RWPE2 (cell line): ENCODE results near the gene DAP.

ENCODE experiments used
- ATAC-seq: fragments of 200-7000 bp; cut with Tn5 transposase; 3 replicates; pipeline ENCODE4 v1.9.1; 2021; ENCODE audit warnings: low read depth
- DNase-seq: peaks from one replicate; pipeline ENCODE4 v3.0.0-alpha.2; 2020; ENCODE audit warnings: low spot score
- H3K27ac ChIP-seq: fragments of 450-650 bp; 2 replicates; pipeline ENCODE4 v1.5.1; 2017; ENCODE audit warnings: mild to moderate bottlenecking; ENCODE audit not compliant: poor library complexity, severe bottlenecking
- H3K27me3 ChIP-seq: fragments of 250-450 bp; sonication (Bioruptor Pico); 2 replicates; pipeline ENCODE4 v1.5.1; 2021; ENCODE audit warnings: mild to moderate bottlenecking, moderate library complexity; ENCODE audit not compliant: insufficient read depth, poor library complexity, severe bottlenecking
- H3K36me3 ChIP-seq: fragments of 250-450 bp; sonication (Bioruptor Pico); 2 replicates; pipeline ENCODE4 v1.5.1; 2020; ENCODE audit warnings: low read depth, mild to moderate bottlenecking, moderate library complexity
- H3K4me1 ChIP-seq: fragments of 250-450 bp; sonication (Bioruptor Pico); 2 replicates; pipeline ENCODE4 v1.5.1; 2021; ENCODE audit warnings: mild to moderate bottlenecking, moderate library complexity; ENCODE audit not compliant: insufficient read depth, poor library complexity, severe bottlenecking
- H3K4me3 ChIP-seq: fragments of 250-450 bp; sonication (Bioruptor Pico); 2 replicates; pipeline ENCODE4 v1.5.1; 2021; ENCODE audit warnings: mild to moderate bottlenecking, moderate library complexity; ENCODE audit not compliant: severe bottlenecking
- H3K9me3 ChIP-seq: fragments of 250-450 bp; sonication (Bioruptor Pico); 2 replicates; pipeline ENCODE4 v1.5.1; 2021; ENCODE audit warnings: mild to moderate bottlenecking, moderate library complexity; ENCODE audit not compliant: severe bottlenecking
- CTCF ChIP-seq: fragments of 450-650 bp; IDR thresholded peaks from one replicate; pipeline ENCODE4 v1.5.1; 2017; ENCODE audit warnings: mild to moderate bottlenecking, moderate library complexity; ENCODE audit not compliant: poor library complexity, severe bottlenecking

Gene DAP

GRCh38 chr5:10743951-10744350 is 17.1 kb downstream of the DAP start:
- Histone ChIP-seq H3K4me1 (no peaks in the 10 kb centered on the region), H3K36me3 (peaks cover 95% of the 10 kb centered on the region), H3K27ac (no peak overlapping the region), H3K9me3 (no peaks in the 10 kb centered on the region), H3K4me3 (no peak overlapping the region), H3K27me3 (no peaks in the 10 kb centered on the region)
- TF ChIP-seq CTCF = no peak
- DNase-seq (no peak), ATAC-seq (no peak)

GRCh38 chr5:10743526-10743925 is 17.5 kb downstream of the DAP start:
- no peaks in the 10 kb centered on the region for H3K4me1 ChIP-seq
- no peak for TF ChIP-seq CTCF
- peaks cover 95% of the 10 kb centered on the region for H3K36me3 ChIP-seq
- no peaks in the 10 kb centered on the region for H3K9me3 ChIP-seq
- no peaks in the 10 kb centered on the region for H3K27me3 ChIP-seq
- ATAC-seq = no peak
- no peak for DNase-seq
- H3K27ac ChIP-seq = no peak overlapping the region
- no peak overlapping the region for H3K4me3 ChIP-seq

- Histone ChIP-seq H3K4me3 (no peak overlapping the region), H3K27ac (no peak overlapping the region), H3K4me1 (no peaks in the 10 kb centered on the region), H3K9me3 (no peaks in the 10 kb centered on the region), H3K27me3 (no peaks in the 10 kb centered on the region), H3K36me3 (peaks cover 88% of the 10 kb centered on the region)
- ATAC-seq (no peak), DNase-seq (no peak)
- no peak for TF ChIP-seq CTCF
Observed at GRCh38 chr5:10741661-10742060, 19.4 kb downstream of the DAP start.

- peaks cover 82% of the 10 kb centered on the region for H3K36me3 ChIP-seq
- no peak for TF ChIP-seq CTCF
- no peak for ATAC-seq
Observed at GRCh38 chr5:10740384-10740783, 20.6 kb downstream of the DAP start.

GRCh38 chr5:10737880-10738279 is 23.2 kb downstream of the DAP start:
- no peak overlapping the region for H3K27ac ChIP-seq
- TF ChIP-seq CTCF = no peak
- ATAC-seq = no peak
- H3K4me1 ChIP-seq = no peaks in the 10 kb centered on the region
- no peak overlapping the region for H3K4me3 ChIP-seq
- H3K9me3 ChIP-seq = no peaks in the 10 kb centered on the region
- H3K36me3 ChIP-seq = peaks cover 80% of the 10 kb centered on the region
- no peak for DNase-seq
- no peaks in the 10 kb centered on the region for H3K27me3 ChIP-seq

More at GRCh38 chr5:10740384-10740783, 20.6 kb downstream of the DAP start:
- Histone ChIP-seq H3K27me3 (no peaks in the 10 kb centered on the region), H3K9me3 (no peaks in the 10 kb centered on the region), H3K4me1 (no peaks in the 10 kb centered on the region), H3K4me3 (no peak overlapping the region), H3K27ac (no peak overlapping the region)
- DNase-seq = no peak
